ENCODE results near the gene ENTR1. TPM values are rescaled to one million over a fixed set of nuclear protein-coding genes. Genes with fewer than 3 reads are reported as not detected.

Gene ENTR1
- total and polyA plus RNA-seq, 2 of the 13 experiments (the other 11 are each of a cell fraction or from before 2014, with no cell fraction given): 70.1 to 76.4 TPM

GRCh38 chr9:136410500-136411287, at the start of gene ENTR1, which contains the start of gene PMPCA (continued):
- peak; percentile 92; the same call in 1 of the 2 replicates for TF ChIP-seq ZNF639 (CRISPR knock-in tag; conservative IDR thresholded peaks at IDR 0.05)
- peak; percentile 92 for TF ChIP-seq POGK (CRISPR knock-in tag; conservative IDR thresholded peaks at IDR 0.05)
- no peak for TF ChIP-seq ZNF710 (CRISPR knock-in tag; IDR thresholded peaks at IDR 0.05; ENCODE audit: borderline replicate concordance)
- TF ChIP-seq ZFY (CRISPR knock-in tag; IDR thresholded peaks at IDR 0.05): peak; percentile 74
- no peak for TF ChIP-seq ZNF572 (CRISPR knock-in tag; IDR thresholded peaks at IDR 0.05)
- no peak for TF ChIP-seq SRSF4 (IDR thresholded peaks at IDR 0.05; ENCODE audit: low read depth, low read length, poor library complexity, severe bottlenecking)
- TF ChIP-seq MTA1 (CRISPR knock-in tag; IDR thresholded peaks at IDR 0.05; ENCODE audit: borderline replicate concordance): no peak
- TF ChIP-seq ZNF331 (CRISPR knock-in tag; IDR thresholded peaks at IDR 0.05): 0 out of 2 replicates have a peak, but pooled peaks have one; percentile 53
- peak; percentile 69; the same call in 1 of the 2 replicates for TF ChIP-seq ZNF691 (CRISPR knock-in tag; IDR thresholded peaks at IDR 0.05; ENCODE audit: borderline replicate concordance, low read depth)
- TF ChIP-seq PAXIP1 (CRISPR knock-in tag; conservative IDR thresholded peaks at IDR 0.05): 0 out of 2 replicates have a peak, but pooled peaks have one; percentile 14
- TF ChIP-seq KLF13 (CRISPR knock-in tag; IDR thresholded peaks at IDR 0.05): no peak
- TF ChIP-seq HOXA5 (CRISPR knock-in tag; IDR thresholded peaks at IDR 0.05): no peak
- TF ChIP-seq MXD4 (CRISPR knock-in tag; IDR thresholded peaks at IDR 0.05): peak; percentile 77; the same call in 1 of the 2 replicates
- peak; percentile 73 for TF ChIP-seq SP2 (CRISPR knock-in tag; IDR thresholded peaks at IDR 0.05)
- TF ChIP-seq TFE3 (CRISPR knock-in tag; IDR thresholded peaks at IDR 0.05): peak; percentile 78
- TF ChIP-seq SNAPC5 (CRISPR knock-in tag; IDR thresholded peaks at IDR 0.05; ENCODE audit: borderline replicate concordance): 0 out of 2 replicates have a peak, but pooled peaks have one; percentile 38

Measured in HepG2 (cell line).